Myocyte (in vitro differentiated cells): ENCODE measurements around the gene RNU6-9. TPM values are rescaled to one million over a fixed set of nuclear protein-coding genes. Genes with fewer than 3 reads are reported as not detected.

Experiments used
- DNase-seq: peaks from one replicate; pipeline ENCODE4 v3.0.0-alpha.2; 2012; ENCODE audit warnings: low read depth
- total RNA-seq: library from RNA; depleted of rRNA; stranded (reverse); fragments of >200 nt; gene quantifications from 2 replicates; pipeline ENCODE4 v1.2.3, GENCODE V29; 2014

Gene RNU6-9
- total RNA-seq, 1 donor from 2014 or later: not detected

- no peak for DNase-seq
Measured at GRCh38 chr19:897442-898039, 4.3 kb downstream of the RNU6-9 start.

DNA sequence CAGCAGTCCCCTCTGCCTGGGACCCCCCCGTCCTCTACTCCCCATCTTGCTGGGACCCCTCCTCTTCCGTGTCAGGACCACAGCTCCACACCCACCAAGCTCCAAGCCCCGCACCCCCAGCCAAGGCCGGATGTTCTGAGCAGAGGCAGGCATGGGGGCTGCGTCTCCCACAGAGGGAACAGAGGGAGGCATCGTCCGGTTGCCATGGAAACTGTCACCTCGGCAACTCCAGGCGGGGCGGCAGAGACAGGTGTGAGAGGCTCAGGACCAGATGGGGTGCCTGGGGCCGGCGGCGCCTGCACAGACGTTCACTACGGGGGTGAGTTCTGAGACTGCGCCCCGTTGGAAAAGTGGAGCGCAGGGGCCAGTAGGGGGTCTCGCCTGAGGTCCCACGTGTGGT, 5.4 kb downstream of the RNU6-9 start:
- DNase-seq: no peak

GRCh38 chr19:899336-900042, 6.2 kb downstream of the RNU6-9 start:
- no peak for DNase-seq

- no peak for DNase-seq
Measured at GRCh38 chr19:900043-900301, 6.7 kb downstream of the RNU6-9 start.

DNA sequence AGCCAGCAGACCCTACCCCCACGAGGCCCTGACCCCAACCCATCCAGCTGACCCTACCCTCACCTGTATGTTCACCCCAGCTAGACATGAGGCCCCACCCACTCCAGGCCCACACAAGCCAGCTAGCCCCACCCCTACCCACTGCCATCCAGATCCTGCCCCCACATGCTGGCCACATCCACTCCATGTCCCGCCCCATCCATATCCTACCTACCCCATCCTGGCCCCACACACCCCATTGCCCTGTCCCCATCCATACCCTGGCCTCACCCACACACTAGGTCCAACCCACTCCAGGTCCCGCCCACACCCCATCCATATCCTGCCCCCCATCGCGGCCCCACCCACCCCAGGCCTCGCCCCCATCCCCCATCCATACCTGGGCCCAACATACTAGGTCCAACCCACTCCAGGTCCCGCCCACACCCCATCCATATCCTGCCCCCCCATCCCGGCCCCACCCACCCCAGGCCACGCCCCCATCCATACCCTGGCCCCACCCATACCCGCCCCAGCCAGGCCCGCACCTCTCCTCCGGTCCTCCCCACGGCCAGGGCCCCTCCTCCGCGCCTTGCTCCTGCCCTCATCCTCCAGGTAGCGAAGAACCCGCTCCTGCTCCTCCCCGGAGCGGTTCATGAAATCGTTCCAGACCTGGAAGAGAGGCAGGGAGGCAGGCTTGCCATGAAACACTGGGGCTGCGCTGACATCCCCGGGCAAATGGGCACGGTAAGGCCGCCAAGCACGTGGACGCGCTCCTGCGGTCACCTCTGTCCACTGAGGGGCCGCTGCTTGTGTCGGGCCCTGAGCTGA, 7.2 kb downstream of the RNU6-9 start:
- no peak for DNase-seq

DNA sequence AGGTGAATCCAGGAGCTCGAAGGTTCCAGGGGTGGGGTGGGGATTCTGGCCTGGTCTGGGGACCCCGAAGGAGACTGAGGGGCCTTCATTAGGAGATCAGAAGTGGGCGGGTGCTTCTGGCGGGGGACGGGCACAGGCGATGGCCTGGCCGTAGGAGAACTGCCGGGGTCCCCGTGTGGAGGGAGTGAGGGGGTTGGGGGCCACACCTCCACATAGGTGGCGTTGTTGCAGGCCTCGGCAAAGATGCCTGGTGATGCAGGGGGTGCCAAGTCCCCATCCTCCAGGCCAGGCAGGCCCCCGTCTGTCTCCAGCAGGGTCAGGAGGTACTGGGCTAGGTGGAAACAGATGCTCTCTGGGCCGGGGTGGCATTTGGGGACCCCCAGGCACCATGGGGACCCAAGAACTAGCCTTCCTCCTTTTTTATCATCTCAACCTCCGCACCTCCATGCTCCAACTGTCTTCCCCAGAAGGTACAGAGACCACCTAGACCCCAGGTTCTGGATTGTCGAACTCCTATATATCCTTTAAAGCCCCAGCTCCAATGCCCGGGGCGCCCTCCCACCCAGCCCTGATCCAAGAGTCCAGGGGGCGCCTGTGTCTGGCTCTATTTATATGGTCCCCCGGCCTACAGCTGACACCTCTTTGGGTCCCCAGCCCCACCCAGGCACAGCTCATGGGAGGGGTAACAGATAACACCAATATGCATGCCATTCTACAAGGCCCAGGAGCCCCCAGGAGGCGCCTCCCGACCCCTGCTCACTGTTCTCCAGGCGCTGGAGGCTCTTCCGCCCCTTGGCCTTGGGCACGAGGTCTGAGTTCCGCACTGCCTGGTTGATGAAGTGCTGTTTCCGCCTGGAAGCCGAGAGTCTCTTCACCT, 8.2 kb downstream of the RNU6-9 start:
- DNase-seq: no peak

- no peak for DNase-seq
Measured at GRCh38 chr19:902093-902370, 8.7 kb downstream of the RNU6-9 start.

- DNase-seq: no peak
Measured at GRCh38 chr19:902446-903226, 9.4 kb downstream of the RNU6-9 start.

DNA sequence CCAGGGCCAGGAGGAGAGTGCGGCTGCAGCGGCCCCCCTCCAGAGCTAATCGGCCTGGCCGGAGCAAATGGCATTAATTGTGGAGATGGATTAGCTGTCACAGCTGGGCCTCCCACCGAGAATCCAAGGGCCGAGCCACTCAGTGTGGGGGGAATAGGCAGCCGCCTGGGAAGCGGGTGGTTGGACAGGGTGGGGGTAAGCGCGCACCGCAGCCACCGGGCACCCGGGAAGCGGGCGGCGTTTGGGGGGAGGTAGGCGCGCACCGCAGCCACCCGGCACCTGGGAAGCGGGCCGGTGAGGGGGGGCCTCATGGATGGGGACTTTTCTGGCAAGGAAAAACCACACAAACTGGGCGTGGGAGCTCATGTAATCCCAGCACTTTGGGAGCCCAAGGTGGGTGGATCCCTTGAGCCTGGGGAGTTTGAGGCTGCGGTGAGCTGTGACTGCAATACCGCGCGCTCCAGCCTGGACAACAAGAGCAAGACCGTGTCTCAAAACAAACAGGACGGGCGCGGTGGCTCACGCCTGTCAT, 10.0 kb downstream of the RNU6-9 start:
- no peak for DNase-seq

DNA sequence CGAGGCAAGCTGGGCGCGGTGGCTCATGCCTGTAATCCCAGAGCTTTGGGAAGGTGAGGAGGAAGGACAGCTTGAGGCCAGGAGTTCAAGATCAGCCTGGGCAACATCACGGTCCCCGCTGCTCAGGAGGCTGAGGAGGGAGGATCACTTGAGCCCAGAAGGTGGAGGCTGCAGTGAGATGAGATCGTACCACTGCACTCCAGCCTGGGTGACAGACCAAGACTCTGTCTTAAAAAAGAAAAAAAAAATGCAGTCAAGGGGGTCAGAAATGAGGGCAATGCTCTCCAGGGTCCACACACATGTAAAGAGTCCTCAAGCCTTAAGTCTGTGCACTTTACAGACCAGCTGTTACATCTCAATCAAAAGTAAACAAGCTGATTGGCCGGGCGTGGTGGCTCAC, 11.3 kb downstream of the RNU6-9 start:
- no peak for DNase-seq

- no peak for DNase-seq
Measured at GRCh38 chr19:906480-906879, 13.2 kb downstream of the RNU6-9 start.

- no peak for DNase-seq
Measured at GRCh38 chr19:907183-907853, 14.0 kb downstream of the RNU6-9 start.

DNA sequence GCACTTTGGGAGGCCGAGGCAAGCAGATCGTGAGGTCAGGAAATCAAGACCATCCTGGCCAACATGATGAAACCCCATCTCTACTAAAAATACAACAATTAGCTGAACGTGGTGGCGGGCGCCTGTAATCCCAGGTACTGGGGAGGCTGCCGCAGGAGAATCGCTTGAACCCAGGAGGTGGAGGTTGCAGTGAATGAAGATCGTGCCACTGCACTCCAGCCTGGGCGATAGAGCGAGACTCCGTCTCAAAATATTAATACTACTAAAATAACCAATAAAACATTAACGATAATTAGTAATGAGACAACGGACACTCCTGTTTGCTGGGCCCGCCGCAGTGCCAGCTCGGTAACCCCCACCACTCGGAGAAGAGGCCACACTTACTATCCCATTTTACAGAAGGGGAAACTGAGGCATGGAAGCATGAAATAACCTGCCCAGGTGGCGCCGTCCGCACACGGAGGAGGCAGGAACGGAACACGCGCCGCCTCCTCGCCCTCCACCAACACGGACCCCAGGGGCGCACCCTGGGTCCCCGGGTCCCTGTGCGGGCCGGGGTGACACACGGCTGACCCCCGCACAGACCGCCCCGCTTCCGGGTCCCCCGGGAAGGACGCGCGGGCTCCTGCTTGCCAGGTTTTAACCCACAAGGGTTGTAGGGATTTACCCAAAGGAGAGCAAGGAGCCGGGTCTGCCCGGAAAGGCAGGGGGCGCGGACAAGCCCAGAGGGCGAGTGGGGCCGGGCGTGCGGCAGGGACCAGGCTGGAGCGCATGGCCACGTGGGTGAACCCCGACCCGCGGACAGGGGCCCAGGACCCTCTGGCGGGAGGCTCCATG, 18.1 kb downstream of the RNU6-9 start:
- DNase-seq: no peak

DNA sequence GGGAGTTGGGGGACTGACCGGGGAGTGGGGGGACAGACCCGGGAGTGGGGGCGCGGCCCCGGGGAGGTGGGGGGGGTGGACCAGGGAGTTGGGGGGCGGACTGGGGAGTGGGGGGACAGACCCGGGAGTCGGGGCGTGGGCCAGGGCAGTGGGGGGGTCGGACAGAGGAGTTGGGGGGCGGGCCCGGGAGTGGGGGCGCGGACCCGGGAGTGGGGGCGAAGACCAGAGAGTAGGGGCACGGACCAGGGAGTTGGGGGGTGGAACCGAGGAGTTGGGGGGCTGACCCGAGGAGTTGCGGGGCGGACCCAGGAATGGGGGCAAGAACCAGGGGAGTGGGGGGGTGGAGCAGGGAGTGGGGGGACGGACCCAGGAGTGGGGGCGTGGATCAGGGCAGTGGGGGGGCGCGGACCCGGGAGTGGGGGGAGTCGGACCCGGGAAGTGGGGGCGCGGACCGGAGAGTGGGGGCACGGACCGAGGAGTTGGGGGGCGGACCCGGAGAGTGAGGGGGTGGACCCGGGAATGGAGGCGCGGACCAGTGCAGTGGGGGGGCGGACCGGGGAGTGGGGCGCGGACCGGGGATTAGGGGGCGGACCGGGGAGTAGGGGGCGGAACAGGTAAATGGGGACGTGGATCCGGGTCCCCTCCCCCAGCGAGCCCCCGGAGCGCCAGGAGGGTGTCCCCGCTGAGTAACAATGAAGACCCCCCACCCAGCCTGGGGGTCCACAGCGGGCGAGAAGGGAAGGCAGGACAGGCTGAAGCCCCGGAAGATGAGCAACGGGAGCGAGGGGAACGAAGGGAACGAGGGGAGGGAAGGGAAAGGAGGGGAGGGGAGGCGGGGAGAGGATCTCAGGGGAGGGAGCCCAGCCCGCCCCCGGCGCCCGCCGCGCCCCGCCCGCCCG, 19.1 kb downstream of the RNU6-9 start:
- no peak for DNase-seq

DNA sequence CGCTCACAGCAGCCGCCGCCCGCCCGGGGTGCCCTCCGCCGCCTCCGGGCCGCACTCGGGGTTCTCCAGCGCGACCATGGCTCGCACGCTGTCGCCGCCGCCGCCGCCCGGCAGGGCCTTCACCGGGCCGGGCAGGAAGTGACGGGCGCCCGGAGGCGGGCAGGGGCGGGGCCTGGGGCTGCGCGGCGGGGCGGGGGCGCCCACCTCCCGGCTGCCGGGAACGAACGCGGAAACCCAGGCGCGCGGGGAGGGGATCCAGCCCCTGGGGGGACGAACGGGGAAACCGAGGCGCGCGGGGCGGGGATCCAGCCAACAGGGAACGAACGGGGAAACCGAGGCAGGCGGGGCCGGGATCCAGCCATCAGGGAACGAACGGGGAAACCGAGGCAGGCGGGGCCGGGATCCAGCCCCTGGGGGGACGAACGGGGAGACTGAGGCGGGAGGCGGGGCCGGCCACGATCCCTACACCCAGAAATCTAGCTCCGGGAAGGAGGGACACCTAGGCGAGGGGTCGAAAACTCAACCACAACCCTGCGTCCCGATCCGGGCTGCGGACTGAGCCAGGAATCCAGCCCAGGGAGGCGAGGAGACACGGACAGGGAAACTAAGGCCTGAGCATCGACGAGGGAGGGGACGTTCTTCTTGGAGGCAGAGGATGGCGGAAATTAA, 19.9 kb downstream of the RNU6-9 start, which contains the start of gene R3HDM4:
R3HDM4 (minus strand) TSS at position 140 of the 669 bp plus-strand sequence; CDS start at position 78, 62 bp downstream.
- peak; percentile 61 for DNase-seq

GRCh38 chr19:916645-917322, 23.5 kb downstream of the RNU6-9 start:
- DNase-seq: no peak
